SHP77 (cell line): Measurements from ENCODE around the gene COMMD7.
A peak's percentile ranks its signal among the peaks of the same experiment; 100 is the strongest.
"Not testable (repeated sequence)": the region's sequence is repeated elsewhere in the genome, so short reads cannot be mapped to it uniquely, and the experiment has no call there.

Source experiments
- DNase-seq, 2 experiments: peaks; one replicate each; lab custom pipeline; 2025; lab: John Stamatoyannopoulos, UW

COMMD7 gene

DNA sequence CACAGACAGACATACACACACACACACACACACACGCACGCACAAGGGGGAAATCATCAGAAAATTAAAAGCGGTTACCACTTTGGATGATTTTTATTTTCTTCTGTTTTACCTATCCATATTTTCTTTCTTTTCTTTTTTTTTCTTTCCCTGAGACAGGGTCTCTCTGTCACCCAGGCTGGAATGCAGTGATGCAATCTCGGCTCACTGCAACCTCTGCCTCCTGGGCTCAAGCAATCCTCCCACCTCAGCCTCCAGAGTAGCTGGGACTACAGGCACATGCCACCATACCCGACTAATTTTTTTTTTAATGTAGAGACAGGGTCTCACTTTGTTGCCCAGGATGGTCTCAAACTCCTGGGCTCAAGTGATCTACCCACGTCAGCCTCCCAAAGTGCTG, 14.8 kb downstream of the COMMD7 start:
- not testable (repeated sequence) for DNase-seq

DNA sequence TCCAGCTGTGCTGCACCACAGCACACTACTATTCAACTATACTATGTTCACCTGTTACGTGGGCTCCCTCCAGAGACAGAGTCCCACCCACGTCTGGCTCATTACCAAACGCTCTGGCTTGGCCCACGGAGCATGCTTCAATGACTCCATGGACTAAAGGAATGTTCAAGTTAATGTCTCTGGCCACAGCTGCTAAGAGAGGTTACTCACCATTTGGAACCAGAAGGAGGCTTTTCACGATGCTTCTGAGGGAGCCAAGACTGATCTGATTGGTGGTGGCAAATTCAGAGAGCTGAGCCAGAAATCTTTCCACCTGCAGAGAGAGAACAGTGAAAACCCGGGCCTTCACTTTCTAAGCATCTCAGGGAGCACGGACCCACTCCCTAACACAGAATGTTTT, 15.6 kb downstream of the COMMD7 start:
- DNase-seq: no peak

DNA sequence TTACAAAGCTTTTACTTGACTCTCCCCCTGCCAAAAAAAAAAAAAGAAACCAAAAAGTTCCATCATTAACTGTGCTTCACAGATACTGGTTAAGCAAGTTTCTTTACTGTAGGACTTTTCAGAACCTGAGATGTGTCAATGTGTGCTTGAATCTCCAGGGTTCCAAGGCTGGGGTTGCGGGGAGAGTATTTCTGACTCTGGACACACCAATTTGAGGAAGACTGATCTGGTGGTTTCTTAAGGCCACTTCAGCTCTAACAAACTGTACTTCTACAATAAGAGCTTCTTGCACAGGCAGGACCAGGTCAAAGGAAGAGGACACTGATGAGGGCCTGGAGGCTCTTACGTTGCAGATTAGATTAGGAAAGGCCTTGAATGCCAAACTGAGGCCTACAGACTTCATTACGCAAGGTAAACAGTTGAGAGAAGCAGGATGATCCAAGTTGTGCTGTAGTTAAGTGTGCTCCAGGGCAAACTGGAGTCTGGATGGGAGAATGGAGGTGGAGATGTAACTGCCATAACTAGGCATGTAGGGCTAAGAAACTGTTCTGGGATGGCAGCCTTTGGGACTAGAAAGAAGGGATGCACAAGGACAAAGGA, 24.4 kb downstream of the COMMD7 start:
- DNase-seq: no peak

DNA sequence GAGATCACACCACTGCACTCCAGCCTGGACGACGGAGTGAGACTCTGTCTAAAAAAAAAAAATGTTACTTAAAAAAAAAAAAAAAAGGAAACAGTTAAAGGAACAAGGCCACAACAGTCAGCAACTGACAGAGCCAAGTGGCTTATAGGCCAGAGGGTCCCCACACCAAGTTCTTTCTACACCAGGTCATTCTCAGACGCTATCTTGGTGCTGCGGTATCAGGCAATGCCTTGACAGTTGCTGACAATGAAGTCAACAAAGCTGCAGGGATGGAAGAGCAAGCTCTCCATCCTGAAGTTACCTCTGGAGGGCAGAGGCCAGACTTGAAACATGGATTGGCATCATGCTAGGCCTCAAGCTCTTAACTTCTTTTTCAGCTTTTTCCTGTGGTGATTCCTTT, 31.9 kb downstream of the COMMD7 start:
- DNase-seq: no peak

DNA sequence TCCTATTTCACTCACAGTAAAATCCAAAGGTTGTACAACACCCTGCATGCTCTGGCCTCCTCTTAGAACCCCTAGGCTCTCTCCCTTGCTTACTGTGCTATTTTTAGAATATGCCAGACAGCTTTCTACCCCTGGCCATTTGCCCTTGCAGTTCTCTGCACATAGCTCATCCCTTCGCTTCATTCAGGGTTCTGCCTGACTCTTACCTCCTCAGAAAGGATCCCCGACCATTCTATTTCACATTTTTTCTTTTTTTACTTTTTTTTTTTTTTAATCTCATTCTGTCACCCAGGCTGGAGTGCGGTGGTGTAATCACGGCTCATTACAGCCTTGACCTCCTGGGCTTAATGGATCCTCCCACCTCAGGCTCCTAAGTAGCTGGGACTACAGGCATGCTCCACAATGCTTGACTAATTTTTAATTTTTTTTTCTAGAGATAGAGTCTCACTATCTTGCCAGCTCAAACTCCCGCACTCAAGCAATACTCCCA, 33.6 kb downstream of the COMMD7 start:
- peak; percentile 19 to 38 for DNase-seq

DNA sequence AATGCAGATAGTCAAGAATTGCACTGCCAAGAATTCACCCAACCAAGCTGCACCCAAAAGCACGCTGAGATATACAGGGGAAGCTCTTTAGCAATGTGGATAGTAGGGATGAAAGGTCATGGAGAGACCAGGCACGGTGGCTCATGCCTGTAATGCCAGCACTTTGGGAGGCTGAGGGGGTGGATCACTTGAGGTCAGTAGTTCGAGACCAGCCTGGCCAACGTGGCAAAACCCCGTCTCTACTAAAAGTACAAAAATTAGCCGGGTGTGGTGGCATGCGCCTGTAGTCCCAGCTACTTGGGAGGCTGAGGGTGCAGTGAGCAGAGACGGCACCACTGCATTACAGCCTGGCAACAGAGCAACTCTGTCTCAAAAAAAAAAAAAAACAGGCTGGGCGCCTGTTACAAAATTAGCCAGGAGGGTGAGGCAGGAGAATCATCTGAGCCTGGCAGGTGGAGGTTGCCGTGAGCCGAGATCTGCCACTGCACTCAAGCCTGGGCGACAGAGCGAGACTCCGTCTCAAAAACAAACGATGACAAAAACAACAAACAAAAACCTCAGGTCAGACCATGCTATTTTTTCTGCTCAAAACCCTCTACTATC, 34.1 kb downstream of the COMMD7 start:
- DNase-seq: peak; percentile 22 to 38

DNA sequence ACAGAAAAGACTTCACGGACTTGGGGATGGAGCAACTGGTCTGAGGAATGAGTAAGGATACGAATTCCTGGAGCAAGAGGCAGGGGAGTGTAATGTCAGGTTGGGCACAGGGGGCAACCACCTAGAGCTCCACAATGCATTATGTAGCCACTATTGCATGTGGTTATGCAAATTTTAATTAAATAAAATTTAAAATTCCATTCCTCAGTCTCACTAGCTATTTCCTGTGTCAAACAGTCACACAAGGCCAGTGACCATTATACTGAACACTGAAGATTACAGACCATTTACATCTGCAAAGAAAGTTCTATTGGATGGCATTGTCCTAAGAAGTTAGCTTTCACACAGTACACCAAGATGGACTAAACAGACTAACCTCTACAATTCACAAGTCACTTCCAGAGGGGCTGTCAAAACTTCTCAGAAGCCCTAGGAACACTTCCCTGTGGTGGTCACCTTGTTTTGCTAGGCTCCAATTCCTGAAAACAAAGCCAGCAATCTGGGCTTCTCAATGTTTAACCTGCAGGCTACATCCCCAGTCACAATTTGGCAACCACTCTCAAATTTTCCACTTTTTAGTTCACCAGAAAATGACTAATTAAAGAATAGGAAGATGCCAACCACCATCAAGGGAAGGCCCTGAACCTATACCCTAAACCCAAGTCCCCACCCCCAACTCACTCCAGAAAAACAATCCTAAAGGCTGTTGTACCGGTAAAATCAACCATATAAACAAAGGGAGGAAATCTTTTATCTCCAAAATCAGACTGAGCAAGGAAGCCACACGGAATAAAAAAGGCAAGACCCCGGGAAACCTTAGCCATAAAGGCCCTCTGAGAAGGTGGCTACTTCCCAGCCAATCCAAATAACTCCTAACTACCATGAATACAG, 35.3 kb downstream of the COMMD7 start:
- DNase-seq: no peak

DNA sequence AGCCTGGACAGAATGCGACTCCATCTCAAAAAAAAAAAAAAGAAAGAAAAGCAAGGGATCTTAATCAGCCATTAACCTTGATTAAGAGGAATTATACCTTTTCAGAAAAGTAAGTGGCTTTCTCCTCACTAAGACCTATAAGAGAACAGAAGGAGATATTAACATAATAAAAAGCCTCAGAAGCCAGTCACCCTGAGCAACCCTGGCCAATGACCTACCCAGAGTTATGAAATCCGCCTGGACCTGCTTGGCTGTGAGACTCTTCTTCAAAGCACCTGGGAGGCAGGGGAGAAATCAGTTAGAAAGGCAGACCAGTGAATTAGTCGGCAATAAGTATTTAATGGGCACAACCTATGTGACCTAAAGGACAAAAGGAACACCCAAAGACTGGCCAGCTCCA, 36.8 kb downstream of the COMMD7 start:
- no peak for DNase-seq

DNA sequence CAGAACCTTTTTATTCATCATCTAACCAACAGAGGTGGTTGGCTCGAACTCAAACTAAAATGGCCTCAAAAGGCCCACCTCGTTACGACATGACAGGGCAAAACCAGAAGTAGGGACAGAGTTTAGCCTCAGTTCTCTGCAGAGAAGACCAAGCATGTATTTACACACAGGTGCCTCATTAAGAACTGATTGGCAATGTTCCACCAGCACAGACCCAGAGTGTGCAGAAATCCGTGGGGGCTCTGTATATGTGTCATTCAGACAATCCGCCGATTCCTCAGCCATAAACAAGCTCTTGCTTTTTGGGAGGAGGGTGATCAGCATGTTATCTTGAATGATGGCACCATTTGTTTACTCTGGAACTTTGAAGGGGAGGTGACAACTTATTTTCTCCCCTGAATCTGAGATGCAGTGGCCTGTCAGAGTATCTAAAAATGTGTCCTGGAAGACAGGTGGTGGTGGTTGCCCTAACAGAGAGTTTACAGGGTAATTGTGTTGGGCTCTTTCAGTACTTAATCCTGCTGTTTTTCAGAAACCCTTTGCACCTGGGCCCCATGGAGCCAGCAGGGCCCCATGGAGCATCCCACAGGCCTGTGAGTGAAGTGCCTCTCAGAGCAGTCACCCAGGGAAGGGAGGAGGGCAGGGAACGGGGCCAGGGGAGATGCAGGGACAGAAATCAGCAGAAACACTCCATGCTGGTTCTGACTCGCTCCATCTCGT, 40.4 kb downstream of the COMMD7 start:
- peak in 1 of 2 experiments; percentile 31 for DNase-seq

DNA sequence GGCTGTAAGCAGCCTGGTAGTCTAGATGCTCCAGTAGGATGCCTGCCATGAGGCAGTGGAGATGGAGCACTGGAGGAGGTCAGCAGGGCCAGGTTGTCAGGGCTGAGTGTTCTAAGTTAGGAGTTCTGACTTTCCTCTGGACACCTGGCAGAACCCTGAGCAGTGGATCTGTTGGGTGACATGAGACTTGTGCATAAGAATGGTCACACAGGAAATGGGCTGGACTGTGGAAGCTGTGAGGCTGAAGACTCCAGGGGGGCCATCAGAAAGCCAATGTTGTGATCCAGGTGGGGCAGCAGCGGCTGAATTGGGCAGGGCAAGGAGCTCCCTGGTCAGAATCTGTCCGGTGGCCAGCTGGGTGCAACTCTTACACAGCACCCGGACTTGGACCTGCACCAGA, 45.7 kb downstream of the COMMD7 start:
- DNase-seq: no peak

DNA sequence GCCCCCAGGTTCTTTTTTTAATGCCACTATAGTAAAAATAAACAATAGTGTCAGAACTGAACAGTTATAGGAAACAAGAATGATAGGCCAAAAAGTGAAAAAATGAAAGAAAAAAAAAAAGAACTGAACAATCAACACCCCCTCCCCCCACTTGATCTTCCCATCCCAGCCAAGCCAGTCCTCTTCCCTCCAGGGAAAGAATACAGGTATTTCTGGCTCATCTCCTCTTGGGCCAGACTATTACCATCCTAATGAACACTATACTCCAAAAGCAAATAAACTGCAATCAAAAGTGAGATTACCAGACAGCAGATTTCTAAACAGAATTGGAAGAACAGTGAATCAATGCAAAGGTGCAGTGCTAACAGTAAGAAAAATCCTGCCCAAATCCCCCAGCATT, 48.2 kb downstream of the COMMD7 start:
- no peak for DNase-seq

DNA sequence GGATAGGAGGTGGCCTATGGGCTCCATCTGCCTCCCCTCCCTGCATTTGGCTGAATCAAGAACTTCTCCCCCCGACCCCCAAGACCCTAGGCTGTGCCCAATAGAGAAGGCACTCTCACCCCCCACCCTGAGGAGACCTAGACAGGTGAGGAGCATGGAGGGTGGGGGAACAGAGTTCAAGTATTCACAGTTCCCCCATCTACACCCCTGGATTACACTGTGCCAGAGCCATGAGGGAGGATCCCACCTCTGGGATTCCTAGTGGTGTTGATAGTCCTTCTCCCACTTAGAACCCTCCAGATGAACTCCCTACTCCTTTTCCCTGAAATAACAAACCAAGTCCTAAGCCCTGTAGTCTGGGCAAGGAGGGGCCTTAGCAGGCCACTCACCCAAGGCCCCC, 54.3 kb downstream of the COMMD7 start:
- not testable (repeated sequence) for DNase-seq

DNA sequence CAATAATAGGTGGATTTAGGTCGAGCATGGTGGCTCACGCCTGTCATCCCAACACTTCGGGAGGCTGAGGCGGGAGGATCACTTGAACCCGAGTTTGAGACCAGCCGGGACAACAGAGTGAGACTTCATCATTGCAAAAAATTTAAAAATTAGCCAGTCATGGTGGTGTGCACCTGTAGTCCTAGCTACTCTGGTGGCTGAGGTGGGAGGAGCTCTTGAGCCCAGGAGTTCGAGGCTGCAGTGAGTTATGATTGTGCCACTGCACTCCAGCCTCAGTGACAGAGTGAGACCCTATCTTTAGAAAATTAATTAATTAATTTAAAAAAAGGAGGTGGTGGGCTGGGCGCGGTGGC, 56.1 kb downstream of the COMMD7 start:
- DNase-seq: no peak

DNA sequence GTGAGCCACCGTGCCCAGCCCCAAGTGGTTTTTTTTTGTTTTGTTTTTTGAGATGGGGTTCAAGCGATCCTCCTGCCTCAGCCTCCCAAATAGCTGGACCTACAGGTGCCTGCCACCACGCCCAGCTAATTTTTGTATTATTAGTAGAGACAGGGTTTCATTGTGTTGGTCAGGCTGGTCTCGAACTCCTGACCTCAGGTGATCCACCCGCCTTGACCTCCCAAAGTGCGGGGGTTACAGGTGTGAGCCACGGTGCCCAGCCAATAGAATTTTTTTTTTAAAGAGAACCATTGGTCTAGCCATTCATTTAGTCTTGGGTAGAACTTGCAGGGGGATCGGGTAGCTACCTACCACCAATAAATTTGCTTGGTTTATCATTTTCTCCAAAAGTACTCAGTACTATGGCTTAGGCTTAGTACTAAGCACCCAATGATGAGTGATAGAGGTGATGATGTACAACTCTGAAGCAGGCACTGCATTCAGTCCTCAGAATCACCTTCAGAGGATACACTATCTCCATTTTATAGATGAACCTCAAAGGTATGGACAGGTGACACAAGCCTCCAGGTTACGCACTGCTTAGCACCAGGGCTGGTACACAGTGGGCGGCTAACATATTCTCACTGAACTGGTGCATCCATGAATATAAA, 56.6 kb downstream of the COMMD7 start:
- DNase-seq: no peak

DNA sequence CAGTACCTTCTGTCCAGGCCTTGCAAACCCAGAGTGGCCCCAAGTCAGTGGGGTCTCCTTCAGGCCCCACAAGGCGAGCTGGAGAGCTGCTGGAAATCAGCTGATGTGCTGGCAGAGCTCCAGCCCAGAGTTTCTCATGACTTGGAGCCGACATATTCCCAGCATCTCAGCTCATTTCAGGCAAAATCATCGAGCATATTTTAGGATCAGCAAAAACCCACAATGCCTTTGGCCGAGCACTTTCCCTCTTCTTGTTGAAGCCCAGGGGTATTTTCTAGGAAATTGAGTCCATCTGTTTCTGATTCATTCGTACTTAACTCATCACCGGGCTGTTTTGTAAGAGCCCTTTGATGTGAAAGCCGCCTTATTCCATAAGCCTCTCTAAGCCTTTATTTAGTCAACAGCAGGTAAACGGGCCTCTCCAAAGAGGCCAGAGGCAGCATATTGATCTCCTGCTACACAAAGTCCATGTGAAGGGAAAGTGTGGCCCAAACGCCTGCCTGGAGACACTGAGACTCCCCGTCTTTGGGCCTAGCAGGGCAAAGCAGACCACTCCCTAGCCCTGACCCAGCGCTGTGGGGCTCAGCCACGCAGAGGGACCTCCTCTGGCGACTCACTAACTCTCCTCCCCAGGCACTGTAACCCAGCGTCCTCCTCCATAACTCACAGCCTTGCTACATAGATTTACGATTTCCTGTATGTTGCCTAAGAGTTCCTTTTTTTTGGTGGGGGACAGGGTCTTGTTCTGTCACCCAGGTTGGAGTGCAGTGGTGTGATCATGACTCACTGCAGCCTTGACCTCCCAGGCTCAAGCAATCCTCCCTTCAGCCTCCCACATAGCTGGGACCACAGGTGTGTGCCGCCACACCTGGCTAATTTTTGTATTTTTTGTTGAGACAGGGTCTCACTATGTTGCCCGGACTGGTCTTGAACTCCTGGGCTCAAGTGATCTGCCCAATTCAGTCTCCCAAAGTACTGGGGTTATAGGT, 57.4 kb downstream of the COMMD7 start:
- no peak for DNase-seq

DNA sequence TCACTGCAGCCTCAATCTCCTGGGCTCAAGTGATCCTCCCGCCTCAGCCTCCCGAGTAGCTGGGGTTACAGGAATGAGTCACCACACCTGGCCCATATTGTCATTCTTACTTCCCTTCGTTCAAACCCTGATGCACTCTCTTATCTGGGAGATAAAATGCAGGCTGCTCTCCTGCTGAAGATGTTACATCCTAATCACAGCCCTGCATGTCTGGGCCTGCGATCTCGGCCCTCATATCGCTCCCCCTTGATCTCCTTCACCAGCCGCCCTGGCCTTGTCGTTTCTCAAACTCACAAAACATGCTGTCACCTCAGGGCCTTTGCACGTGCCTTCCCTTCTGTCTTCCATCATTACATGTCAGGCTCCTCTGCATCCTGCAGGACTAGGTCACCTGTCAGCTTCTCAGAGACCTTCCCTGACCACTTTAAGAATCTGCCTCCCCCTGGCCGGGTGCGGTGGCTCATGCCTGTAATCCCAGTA, 60.7 kb downstream of the COMMD7 start:
- DNase-seq: no peak

DNA sequence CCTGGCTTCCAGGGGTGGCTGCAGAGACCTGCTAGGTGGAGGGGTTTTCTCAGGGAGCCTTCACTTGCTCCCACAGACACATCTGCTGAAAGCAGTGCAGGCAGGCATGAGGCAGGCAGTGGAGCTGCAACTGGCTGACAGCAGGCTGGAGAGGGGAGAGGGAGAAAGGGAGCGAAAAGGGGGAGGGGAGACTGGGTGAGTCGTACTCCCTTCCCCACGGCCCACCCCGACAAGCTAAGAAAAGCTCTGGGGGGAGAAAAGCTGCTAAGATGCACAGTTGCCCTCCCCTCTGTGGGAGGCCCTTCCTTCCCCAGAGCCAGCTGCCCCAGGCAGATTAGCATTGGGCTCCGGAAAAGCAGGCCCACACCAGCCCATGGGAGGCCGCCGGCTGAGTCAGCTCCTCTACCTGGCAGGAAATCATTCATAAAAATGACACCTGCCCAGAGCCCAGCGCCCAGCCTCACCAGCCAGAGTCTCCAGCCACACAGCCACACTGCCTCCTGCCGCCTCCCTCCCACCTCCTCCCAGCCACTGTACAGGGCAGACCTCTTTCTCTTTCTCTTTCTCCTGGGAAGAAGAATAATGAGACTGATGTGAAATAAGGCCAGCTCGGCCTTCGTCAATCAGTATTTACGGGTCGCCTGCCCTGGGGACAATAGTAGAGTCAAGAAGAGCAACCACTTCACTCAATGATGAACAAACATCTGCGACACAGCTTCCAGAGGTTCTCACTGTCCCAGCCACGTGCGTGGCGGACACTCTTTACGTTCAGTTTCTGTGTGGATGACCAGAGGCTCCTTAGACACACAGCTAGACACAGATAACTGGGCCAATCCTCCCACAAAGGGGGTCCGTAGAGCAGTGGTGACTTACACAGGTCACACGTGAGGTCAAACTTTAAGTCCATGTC, 61.8 kb downstream of the COMMD7 start:
- DNase-seq: peak; percentile 79 to 86

DNA sequence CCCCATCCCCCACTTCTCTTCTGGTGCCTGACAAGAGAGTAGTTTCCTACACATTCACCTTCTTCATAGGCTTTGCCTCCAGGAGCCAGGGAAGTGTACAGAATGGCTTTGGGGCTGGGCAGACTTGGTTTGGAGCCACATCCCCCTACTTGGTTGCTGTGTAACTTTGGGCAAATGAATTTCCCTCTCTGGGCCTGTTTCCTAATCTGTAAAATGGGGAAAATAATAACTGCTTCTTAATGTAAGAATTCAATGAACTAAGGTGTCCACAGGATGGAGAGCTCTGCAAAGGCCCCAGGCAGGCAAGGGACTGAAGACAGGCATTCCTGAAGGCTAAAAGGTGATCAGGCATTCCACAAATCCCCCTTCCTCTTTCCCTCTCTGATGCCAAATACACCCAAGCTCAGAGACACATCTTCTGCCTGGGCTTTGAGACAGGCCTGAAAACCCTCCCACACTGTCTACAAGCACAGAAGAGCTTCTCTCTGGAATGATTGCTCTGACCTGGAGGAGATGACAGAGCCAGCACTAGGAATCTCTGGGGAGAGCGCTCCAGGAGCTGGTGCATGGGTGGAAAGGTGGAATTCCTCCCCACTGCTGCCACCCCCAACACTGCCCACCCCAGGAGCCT, 62.6 kb downstream of the COMMD7 start:
- no peak for DNase-seq

DNA sequence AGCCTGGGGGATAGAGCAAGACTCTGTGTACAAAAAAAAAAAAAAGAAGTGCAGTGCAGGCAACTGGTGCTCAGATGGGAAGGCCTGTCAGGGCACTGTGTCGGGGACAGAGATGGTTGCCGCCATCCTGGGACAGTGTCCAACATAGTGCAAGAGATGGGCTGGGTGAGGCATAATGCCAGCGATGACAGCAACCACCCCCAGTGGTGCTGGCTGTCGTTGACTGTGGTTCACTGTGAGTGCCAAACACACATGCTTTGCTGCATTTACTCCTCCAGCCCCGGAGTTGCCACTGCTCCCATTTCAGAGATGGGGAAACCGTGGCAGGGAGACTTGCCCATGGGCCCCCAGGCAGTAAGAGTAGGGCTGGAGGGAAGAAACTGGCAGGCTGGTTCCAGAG, 64.3 kb downstream of the COMMD7 start:
- DNase-seq: no peak
